ENCODE results near the gene FBXL17.

FBXL17 gene

DNA sequence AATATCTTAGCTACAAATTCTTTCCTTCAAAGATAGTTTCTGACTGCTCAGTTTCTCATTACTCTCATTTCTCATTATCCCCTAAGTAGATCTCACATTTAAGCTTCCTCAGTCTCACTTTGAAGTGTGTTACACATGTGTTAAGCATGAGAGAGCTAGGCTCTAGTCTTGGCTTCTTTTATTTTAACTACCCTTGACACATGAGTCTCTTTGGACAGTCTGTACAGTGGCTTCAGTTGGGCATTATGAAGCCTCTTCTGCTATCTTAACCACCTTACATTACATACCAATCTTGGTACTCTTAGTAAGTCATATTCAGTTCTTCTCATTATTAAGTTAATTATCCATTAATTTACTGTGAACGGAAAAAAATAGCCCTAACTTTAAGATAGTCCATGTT, 232.5 kb downstream of the FBXL17 start:
- Mint-ChIP-seq H3K27ac (no peak overlapping the region), H3K36me3 (ENCODE audit: low read depth) (peaks cover 19% of the 10 kb centered on the region), H3K4me3 (no peak overlapping the region), H3K27me3 (no peaks in the 10 kb centered on the region), H3K9me3 (no peaks in the 10 kb centered on the region), H3K4me1 (ENCODE audit: low read depth) (peaks cover 6% of the 10 kb centered on the region)
- no peak for DNase-seq

DNA sequence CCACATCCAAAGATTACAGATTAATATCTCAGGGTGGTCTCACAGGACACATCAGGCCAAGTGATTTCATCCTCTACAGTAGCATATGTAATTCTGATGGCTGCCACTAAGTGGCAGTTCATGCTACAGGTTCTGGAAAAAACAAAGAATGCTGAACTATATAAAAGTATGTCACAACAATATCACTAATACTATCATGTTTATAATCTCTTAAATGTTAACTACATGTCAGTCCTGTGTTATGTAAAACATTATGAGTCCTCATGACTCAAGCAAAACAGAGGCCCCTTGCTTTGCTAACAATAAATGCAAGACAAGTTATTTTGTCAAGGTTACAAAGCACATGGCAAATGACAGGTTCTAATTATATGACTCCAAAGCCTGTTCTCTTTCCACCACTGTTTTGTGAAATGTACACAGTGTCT, 233.2 kb downstream of the FBXL17 start:
- Mint-ChIP-seq H3K27ac (no peak overlapping the region), H3K36me3 (ENCODE audit: low read depth) (peaks cover 15% of the 10 kb centered on the region), H3K27me3 (no peaks in the 10 kb centered on the region), H3K4me3 (no peak overlapping the region), H3K4me1 (ENCODE audit: low read depth) (peaks cover 6% of the 10 kb centered on the region), H3K9me3 (no peaks in the 10 kb centered on the region)
- DNase-seq, result no peak

DNA sequence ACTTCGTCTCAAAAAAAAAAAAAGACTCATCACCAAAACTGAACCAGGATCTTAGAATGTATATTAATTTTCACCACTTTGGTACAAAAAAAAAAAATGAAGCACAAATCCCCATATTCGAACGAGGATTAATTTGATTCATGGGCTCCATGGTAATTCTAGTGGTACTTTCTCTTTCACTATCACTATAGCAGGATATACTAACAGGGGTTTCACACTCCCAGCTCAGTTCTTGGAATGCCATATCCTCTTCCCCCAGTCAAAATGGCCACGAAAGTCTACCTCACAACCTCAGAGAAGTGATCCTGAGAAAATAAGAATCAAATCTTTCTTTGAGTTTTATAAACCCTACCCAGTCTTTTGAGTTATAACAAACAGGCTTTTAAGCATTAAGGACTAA, 235.7 kb downstream of the FBXL17 start:
- Mint-ChIP-seq H3K4me3 (no peak overlapping the region), H3K27ac (no peak overlapping the region), H3K27me3 (no peaks in the 10 kb centered on the region), H3K9me3 (no peaks in the 10 kb centered on the region), H3K36me3 (ENCODE audit: low read depth) (peaks cover 11% of the 10 kb centered on the region), H3K4me1 (ENCODE audit: low read depth) (peaks cover 5% of the 10 kb centered on the region)
- DNase-seq, result no peak

DNA sequence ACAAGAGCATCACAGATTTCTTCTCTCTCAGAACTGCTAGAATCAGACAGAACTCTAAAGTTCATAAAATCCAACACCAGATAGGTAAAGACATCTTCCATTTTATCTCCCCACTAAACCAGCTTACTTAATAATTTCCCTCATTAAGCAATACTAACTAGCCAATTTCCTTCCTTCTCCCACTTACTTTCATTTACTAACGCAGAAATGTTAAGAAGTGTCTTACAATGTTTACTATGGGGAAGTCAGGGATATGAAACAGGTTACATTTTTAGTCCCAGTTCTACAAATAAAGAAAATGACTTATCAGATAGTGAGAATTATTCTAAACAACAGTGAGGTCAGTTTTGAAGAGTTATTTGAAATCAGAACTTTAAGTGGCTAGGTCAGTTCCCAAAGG, 236.5 kb downstream of the FBXL17 start:
- no peaks in the 10 kb centered on the region for H3K9me3 Mint-ChIP-seq

DNA sequence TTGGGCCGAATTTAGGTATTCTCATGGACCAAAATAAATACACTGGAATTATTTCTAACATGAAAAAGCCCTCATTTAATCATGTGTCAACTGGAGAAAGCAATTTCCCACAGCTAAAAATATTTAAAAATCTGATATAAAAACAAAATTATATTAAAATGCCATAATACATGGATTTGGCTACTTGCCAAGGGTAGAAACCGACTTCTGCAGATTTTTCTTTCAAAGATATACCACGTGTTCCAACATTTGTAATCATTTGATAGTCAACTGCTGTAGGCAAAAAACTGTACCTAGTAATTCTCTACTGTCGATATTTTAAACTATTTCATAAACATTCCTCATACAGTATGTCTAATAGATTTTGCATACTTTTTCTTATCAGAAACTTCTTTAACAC, 237.6 kb downstream of the FBXL17 start:
- DNase-seq, result no peak
- no peak overlapping the region for H3K4me3 Mint-ChIP-seq

More for the DNA sequence above, 236.5 kb downstream of the FBXL17 start:
- no peak for DNase-seq
- Mint-ChIP-seq H3K36me3 (ENCODE audit: low read depth) (peaks cover 11% of the 10 kb centered on the region), H3K4me1 (ENCODE audit: low read depth) (peaks cover 5% of the 10 kb centered on the region), H3K4me3 (no peak overlapping the region), H3K27ac (no peak overlapping the region), H3K27me3 (no peaks in the 10 kb centered on the region)

DNA sequence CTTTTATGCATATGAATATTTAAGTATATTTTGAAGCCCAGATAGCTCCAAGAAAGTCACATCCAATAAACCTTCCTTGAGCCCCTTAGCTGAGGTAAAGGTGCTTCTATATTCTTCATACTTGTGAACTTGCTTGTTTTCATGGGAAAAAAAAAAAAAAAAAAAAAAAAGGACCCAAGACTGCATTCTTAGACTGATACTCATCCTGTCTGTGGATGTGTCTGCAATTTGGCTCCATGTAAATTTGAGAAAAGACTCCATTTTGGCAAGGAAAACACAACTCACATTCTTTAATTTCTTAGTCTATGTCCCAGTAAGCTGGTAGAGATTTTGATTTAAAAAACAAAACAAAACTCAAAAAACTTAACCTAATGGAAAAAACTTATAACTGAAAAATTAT, 238.3 kb downstream of the FBXL17 start:
- no peaks in the 10 kb centered on the region for H3K27me3 Mint-ChIP-seq
- H3K36me3 Mint-ChIP-seq (ENCODE audit: low read depth), result peaks cover 11% of the 10 kb centered on the region
- no peak for DNase-seq
- peaks cover 5% of the 10 kb centered on the region for H3K4me1 Mint-ChIP-seq (ENCODE audit: low read depth)
- no peak overlapping the region for H3K27ac Mint-ChIP-seq
- H3K9me3 Mint-ChIP-seq, result no peaks in the 10 kb centered on the region
- no peak overlapping the region for H3K4me3 Mint-ChIP-seq

More for the DNA sequence above, 237.6 kb downstream of the FBXL17 start:
- Mint-ChIP-seq H3K4me1 (ENCODE audit: low read depth) (peaks cover 5% of the 10 kb centered on the region), H3K27ac (no peak overlapping the region), H3K9me3 (no peaks in the 10 kb centered on the region), H3K27me3 (no peaks in the 10 kb centered on the region), H3K36me3 (ENCODE audit: low read depth) (peaks cover 11% of the 10 kb centered on the region)

DNA sequence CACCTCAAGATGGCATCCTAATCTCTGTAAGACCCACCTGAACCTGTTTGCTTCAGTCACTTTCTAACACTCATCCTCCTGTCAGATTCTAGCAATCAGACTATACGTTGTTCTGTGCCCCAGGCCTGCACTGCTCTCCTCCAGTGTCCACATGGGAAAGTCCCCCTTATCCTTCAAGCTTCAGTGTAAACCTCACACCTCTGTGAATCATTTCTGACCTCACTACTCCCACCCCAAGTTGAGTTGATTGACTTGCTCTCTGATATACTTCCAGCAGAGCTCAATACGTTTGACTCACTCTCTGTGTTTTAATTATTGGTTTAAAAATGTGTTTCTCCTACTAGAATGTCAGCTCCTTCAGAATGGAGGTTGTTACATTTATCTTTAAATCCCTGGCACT, 240.2 kb downstream of the FBXL17 start:
- Mint-ChIP-seq H3K27ac (no peak overlapping the region), H3K4me1 (ENCODE audit: low read depth) (peaks cover 3% of the 10 kb centered on the region), H3K36me3 (ENCODE audit: low read depth) (peaks cover 5% of the 10 kb centered on the region), H3K4me3 (no peak overlapping the region), H3K27me3 (no peaks in the 10 kb centered on the region), H3K9me3 (no peaks in the 10 kb centered on the region)
- no peak for DNase-seq

DNA sequence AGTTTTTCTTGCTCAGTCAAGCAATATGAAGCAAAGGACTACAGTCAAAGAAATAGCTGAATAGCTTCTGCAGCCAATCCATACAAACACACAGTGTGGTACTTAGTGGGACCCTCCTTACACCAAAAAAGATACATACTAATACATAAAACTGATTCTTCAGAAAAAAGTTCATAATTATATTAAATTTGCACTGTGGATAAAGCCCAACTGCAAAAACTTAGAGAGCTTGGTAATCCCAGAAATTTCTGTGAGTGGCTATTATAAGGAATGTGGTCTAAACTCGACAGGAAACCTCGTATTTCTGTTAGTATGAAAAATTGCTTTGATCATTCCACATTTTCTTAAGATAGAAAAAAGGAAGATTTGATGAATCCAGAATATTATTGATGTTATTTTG, 245.4 kb downstream of the FBXL17 start:
- Mint-ChIP-seq H3K4me3 (no peak overlapping the region), H3K9me3 (no peaks in the 10 kb centered on the region), H3K4me1 (ENCODE audit: low read depth) (no peaks in the 10 kb centered on the region), H3K27me3 (no peaks in the 10 kb centered on the region), H3K36me3 (ENCODE audit: low read depth) (peaks cover 1% of the 10 kb centered on the region), H3K27ac (no peak overlapping the region)
- no peak for DNase-seq

DNA sequence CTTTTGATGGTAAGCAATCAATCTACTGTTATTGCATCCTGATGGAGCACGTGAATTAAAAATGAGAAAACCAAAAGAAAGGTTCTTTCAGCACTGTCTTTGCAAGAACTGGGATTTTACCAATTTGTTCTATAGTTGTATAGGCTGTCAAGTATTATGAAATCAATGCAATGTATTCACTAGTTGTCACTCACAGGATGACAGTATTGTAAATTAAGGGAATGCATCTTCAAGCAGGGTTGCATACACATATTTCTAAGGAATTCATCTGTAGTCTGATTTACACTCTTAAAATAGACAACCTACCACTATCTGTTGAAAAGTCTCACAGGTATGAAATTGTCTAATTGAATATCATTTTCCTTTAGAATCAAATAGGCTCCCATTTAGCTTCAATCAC, 252.8 kb downstream of the FBXL17 start:
- H3K27me3 Mint-ChIP-seq, result no peaks in the 10 kb centered on the region
- no peak overlapping the region for H3K27ac Mint-ChIP-seq
- no peak for DNase-seq
- no peak overlapping the region for H3K4me3 Mint-ChIP-seq
- no peaks in the 10 kb centered on the region for H3K4me1 Mint-ChIP-seq (ENCODE audit: low read depth)
- no peaks in the 10 kb centered on the region for H3K9me3 Mint-ChIP-seq
- H3K36me3 Mint-ChIP-seq (ENCODE audit: low read depth), result peaks cover 1% of the 10 kb centered on the region

DNA sequence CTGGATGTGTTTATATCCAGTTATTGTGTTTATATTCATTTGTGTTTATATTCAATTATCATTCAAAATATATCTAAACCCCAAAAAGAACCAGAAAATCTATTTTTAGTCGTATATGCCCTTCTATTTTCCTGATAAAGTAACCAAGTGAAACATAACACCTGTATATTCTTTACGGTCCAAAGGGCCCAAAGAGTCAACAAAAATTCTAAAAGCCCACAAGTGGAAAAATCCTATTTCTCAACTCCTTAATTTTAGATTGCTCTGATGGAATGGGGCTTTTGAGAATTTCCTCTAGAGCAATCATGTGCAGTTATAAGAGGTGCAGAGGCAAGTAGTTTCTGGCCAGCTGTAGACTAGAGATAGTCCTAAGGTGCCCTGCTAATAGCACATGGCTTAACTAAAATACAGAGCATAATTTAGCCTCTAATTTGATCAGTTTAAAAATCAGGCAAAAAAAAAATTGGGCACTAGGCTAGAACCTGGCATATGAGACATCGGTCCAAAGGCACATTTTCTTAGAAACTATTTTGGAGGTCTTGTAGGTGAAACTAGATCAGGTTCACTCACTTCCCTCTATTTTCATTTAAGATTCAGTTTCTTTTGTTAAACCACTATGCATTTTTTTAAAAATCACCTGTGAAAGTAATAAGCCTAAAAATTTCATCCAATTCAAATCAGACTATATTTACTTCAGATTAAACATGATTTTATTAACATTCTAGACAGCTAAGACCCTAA, 256.0 kb downstream of the FBXL17 start:
- Mint-ChIP-seq H3K27ac (no peak overlapping the region), H3K36me3 (ENCODE audit: low read depth) (no peaks in the 10 kb centered on the region), H3K27me3 (no peaks in the 10 kb centered on the region), H3K4me3 (no peak overlapping the region), H3K9me3 (no peaks in the 10 kb centered on the region), H3K4me1 (ENCODE audit: low read depth) (no peaks in the 10 kb centered on the region)
- no peak for DNase-seq

DNA sequence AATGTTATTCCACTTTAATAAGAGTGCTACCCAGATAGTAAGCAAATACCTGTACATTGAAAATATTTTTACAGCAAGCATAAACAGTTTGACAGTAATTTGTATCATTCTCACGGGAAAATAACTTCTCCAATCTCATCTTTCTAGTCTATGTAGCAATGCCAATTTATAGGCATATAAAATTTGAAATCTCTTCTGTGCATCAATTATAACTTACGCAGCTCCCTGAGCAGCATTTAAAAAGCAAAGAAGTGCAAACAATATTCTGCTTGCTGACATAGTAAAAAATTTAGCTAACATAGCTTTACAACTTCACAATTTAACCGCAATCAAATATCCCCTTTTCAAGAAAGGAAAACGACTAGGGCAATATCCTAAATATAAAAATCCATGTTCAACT, 257.3 kb downstream of the FBXL17 start:
- H3K36me3 Mint-ChIP-seq (ENCODE audit: low read depth), result peaks cover 3% of the 10 kb centered on the region
- no peak for DNase-seq
- H3K4me1 Mint-ChIP-seq (ENCODE audit: low read depth), result no peaks in the 10 kb centered on the region
- H3K27me3 Mint-ChIP-seq, result no peaks in the 10 kb centered on the region
- no peak overlapping the region for H3K4me3 Mint-ChIP-seq
- no peak overlapping the region for H3K27ac Mint-ChIP-seq
- no peaks in the 10 kb centered on the region for H3K9me3 Mint-ChIP-seq

DNA sequence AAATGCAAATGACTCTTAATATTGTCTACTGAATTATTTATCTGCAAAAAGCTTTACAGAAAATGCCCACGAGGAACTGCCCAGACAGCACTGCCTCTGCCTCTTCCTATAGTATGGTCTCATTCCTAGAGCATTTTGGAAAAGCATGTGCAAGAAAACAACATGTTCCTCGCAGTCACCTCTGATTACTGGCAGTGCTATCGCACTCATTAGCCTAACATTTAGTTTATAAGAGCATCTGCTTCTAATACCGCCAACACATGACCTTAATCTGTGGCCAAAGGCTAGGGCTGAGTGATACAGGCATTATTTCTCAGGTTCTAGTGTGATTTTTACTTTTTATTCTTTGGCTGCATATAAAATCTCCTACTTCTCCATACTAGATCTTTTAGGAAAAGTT, 259.2 kb downstream of the FBXL17 start:
- Mint-ChIP-seq H3K9me3 (no peaks in the 10 kb centered on the region), H3K36me3 (ENCODE audit: low read depth) (peaks cover 3% of the 10 kb centered on the region), H3K4me3 (no peak overlapping the region), H3K27ac (no peak overlapping the region), H3K4me1 (ENCODE audit: low read depth) (no peaks in the 10 kb centered on the region), H3K27me3 (no peaks in the 10 kb centered on the region)
- no peak for DNase-seq

DNA sequence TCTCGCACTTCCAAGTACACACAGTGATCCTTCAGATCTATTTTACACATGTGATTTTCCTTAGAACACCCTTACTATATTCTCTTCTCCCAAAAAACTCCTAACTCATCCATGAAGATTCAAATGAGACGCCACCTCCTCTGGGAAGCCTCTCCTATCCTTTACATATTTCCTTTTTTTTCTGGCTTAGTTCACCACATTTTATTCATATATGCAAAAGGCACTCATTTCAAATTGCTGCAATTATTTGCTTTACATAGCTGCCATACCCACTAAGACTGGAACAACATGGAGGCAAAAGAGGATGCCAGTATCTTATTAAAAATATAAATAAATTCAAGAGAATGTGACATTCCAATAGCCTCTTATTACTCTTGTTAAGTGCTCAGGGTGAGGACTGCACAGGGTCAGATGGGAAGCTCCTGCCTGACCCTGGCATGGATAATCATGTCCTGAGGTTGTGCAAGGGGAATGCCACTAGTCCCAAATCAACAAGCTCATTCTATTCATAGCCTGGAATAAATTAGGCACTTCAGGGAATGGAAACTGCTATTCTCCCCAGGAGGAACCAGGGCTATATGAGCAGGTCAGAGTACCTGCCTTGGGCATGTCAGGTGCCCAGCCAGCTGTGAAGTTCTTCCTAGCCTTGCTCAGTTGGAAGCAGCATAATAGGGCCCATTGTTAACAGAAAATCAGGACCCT, 262.9 kb downstream of the FBXL17 start:
- H3K36me3 Mint-ChIP-seq (ENCODE audit: low read depth), result peaks cover 14% of the 10 kb centered on the region
- no peak for DNase-seq
- no peak overlapping the region for H3K27ac Mint-ChIP-seq
- no peak overlapping the region for H3K4me3 Mint-ChIP-seq
- H3K27me3 Mint-ChIP-seq, result no peaks in the 10 kb centered on the region
- H3K4me1 Mint-ChIP-seq (ENCODE audit: low read depth), result no peaks in the 10 kb centered on the region
- H3K9me3 Mint-ChIP-seq, result no peaks in the 10 kb centered on the region

DNA sequence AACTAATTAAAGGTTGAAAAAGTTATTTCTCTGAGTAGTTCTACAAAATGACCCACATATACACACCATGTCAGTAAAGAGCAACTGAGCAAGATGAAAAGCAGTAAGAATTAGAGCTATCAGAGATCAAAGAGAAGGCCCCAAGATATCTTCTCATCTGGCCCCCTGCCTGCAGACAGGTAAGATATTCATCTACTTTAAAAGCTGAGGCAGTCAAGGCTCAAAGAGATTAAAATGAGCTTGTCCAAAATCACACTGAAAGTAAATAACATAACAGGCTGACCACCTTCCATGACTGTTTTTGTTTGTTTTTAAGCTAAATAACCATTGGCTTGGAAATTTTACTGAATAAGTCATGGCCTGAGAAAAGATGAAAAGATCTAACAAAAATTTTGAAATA, 266.2 kb downstream of the FBXL17 start:
- Mint-ChIP-seq H3K9me3 (peaks cover 5% of the 10 kb centered on the region), H3K27me3 (no peaks in the 10 kb centered on the region), H3K4me3 (no peak overlapping the region), H3K27ac (no peak overlapping the region), H3K36me3 (ENCODE audit: low read depth) (peaks cover 18% of the 10 kb centered on the region), H3K4me1 (ENCODE audit: low read depth) (no peaks in the 10 kb centered on the region)
- no peak for DNase-seq

DNA sequence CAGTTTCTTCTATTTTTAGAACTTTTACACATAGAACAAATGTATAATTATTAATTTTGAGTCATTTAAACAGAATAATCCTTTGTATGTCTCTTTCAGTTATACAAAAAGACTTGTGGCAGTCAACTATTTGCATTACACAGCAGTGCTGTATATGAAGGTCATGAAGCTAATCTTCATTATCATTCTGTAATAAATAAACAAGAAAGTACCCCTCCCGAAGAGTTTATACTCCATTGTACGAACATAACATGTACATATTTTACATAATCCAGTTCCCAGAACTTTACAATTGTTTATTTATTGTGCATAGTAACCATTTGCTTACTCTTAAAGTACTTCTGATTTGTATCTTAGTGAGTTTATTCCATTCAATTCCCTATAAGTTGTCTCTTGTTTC, 267.9 kb downstream of the FBXL17 start:
- Mint-ChIP-seq H3K27ac (no peak overlapping the region), H3K4me1 (ENCODE audit: low read depth) (no peaks in the 10 kb centered on the region), H3K9me3 (peaks cover 5% of the 10 kb centered on the region)

More for the DNA sequence above, 267.9 kb downstream of the FBXL17 start:
- no peaks in the 10 kb centered on the region for H3K27me3 Mint-ChIP-seq
- H3K4me3 Mint-ChIP-seq, result no peak overlapping the region
- DNase-seq, result no peak
- peaks cover 18% of the 10 kb centered on the region for H3K36me3 Mint-ChIP-seq (ENCODE audit: low read depth)

Data from activated T-cell treated with anti-CD3 and anti-CD28 coated beads, Interleukin-2, amount 50 U/mL, for 24 hours (primary cell).